ENCODE data around the gene MEI4. TPM values are rescaled to one million over a fixed set of nuclear protein-coding genes. Genes with fewer than 3 reads are reported as not detected.

The MEI4 gene
- total RNA-seq, 1 donor from 2014 or later: not detected

DNA sequence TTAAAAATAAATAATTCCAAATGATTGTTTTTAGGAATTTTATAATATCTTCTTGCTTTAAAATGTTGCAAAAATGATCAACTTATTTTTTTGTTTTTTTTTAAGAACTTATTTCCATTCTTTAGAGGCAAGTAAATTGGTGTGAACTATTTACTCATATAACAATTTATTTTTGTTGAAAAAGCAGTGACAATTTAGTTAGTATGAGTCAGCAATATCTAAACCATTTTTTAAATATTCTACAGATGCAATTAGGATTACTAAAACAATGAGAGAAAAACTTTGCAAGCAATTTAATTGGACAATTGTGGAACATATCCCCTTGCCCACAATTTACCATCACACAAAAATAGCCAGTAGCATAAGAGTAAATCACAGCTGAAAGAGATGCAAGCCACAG, 319.5 kb downstream of the MEI4 start:
- no peak for DNase-seq (ENCODE audit: low spot score)
- Mint-ChIP-seq H3K27me3 (ENCODE audit: low read depth) (peaks cover 2% of the 10 kb centered on the region), H3K36me3 (ENCODE audit: low read depth) (no peaks in the 10 kb centered on the region), H3K27ac (ENCODE audit: unreplicated experiment) (no peak overlapping the region), H3K4me3 (ENCODE audit: unreplicated experiment) (no peak overlapping the region), H3K9me3 (ENCODE audit: low read depth) (peaks cover 17% of the 10 kb centered on the region), H3K4me1 (ENCODE audit: low read depth) (peaks cover 4% of the 10 kb centered on the region)
- TF ChIP-seq CTCF (IDR thresholded peaks at IDR 0.05): no peak

Other genes starting within 250 kb of the MEI4 start
- 0.57 to 1.2 TPM (median 0.65 TPM) in 3 replicates for gene HTR1B, start 189.5 kb upstream of the MEI4 start, total RNA-seq

Measured in chondrocyte (in vitro differentiated cells).